ENCODE results near the gene IL36RN.

GRCh38 chr2:113064281-113064680 lies 5.3 kb downstream of the IL36RN start:
- TF ChIP-seq CTCF (IDR thresholded peaks at IDR 0.05; ENCODE audit: poor library complexity, severe bottlenecking) (no peak), EZH2 (IDR thresholded peaks at IDR 0.05; ENCODE audit: borderline replicate concordance, insufficient read depth, low read length, poor library complexity, severe bottlenecking) (no peak)
